HepG2 (cell line): Measurements from ENCODE around the gene TLX3. TPM values are rescaled to one million over a fixed set of nuclear protein-coding genes. Genes with fewer than 3 reads are reported as not detected.

Source experiments
- ATAC-seq: fragments of 200-7000 bp; cut with Tn5 transposase; 3 replicates; pipeline ENCODE4 v1.9.1; 2020; ENCODE audit warnings: mild to moderate bottlenecking, moderate library complexity
- BruUV-seq: library from RNA; stranded (reverse); fragments of 400-500 nt; replicated peaks from 2 replicates; lab custom pipeline; 2021; lab: Mats Ljungman, UMichigan
- CTCF ChIA-PET: fragments of 300-600 bp; formaldehyde crosslinking; extraction: SDS; loops from one replicate; lab custom pipeline; 2021; ENCODE audit warnings: low total read pairs, inconsistent platforms, low intra/inter-chr PET ratio; lab: Yijun Ruan, JAX
- POLR2A ChIA-PET: fragments of 350-600 bp; sonication (Branson Sonifier 250); formaldehyde crosslinking; loops from one replicate; lab custom pipeline; 2020; ENCODE audit warnings: antibody characterized with exemption, inconsistent platforms; lab: Yijun Ruan, JAX
- DNase-seq: peaks from one replicate; pipeline ENCODE4 v3.0.0-alpha.2; 2015; ENCODE audit warnings: low spot score
- FAIRE-seq: peaks from 3 replicates; lab custom pipeline; 2011; peaks lifted over from hg19 to GRCh38; lab: Jason Lieb, UNC
- H2AFZ ChIP-seq: one replicate; pipeline ENCODE4 v1.6.1; 2011; ENCODE audit warnings: low read length, inconsistent platforms
- H3K27ac ChIP-seq: fragments of 300-600 bp; 3 replicates; pipeline ENCODE4 v1.8.0; 2011; ENCODE audit warnings: mixed run types, mild to moderate bottlenecking, mixed read lengths, low read length, inconsistent platforms; ENCODE audit not compliant: insufficient read depth; ENCODE audit errors: extremely low read length
- H3K27me3 ChIP-seq, 2 experiments: fragments of 200-600 bp in 1 of 2; 2 replicates in 1 of 2; 3 replicates in 1 of 2; pipeline versions ENCODE4 v1.6.0 to v1.8.0; 2011; ENCODE audit warnings: low read length in 2 of 2, mild to moderate bottlenecking in 2 of 2, moderate library complexity in 2 of 2, inconsistent platforms in 1 of 2; ENCODE audit not compliant: insufficient read depth in 2 of 2, control insufficient read depth in 1 of 2
- H3K36me3 ChIP-seq, 2 experiments: fragments of 200-600 bp in 1 of 2; replicated peaks in 1 of 2; 2 replicates in 1 of 2; 3 replicates in 1 of 2; pipeline versions ENCODE4 v1.5.1 to v1.8.0; 2011; ENCODE audit warnings: low read length in 2 of 2, inconsistent platforms in 1 of 2; ENCODE audit not compliant: insufficient read depth in 2 of 2, control insufficient read depth in 1 of 2
- H3K4me1 ChIP-seq: 2 replicates; pipeline ENCODE4 v1.5.1; 2012; ENCODE audit warnings: low read length, inconsistent platforms; ENCODE audit not compliant: insufficient read depth
- H3K4me2 ChIP-seq: 2 replicates; pipeline ENCODE4 v1.6.0; 2011; ENCODE audit warnings: low read depth, low read length, inconsistent platforms
- H3K4me3 ChIP-seq, 3 experiments: fragments of 200-600 bp in 1 of 3; sonication (generic), shearing (Covaris generic) in 1 of 3; replicated peaks in 1 of 3; 2 replicates each; pipeline ENCODE4 v1.5.1; 2011 to 2016; ENCODE audit warnings: low read length in 3 of 3, inconsistent platforms in 2 of 3, low read depth in 2 of 3, mild to moderate bottlenecking in 2 of 3, control low read depth in 1 of 3, mixed read lengths in 1 of 3; ENCODE audit not compliant: insufficient read depth in 1 of 3
- H3K79me2 ChIP-seq: one replicate; pipeline ENCODE4 v1.6.1; 2011; ENCODE audit warnings: low read length, inconsistent platforms; ENCODE audit not compliant: insufficient read depth
- H3K9ac ChIP-seq: 2 replicates; pipeline ENCODE4 v1.6.0; 2011; ENCODE audit warnings: mild to moderate bottlenecking, low read depth, low read length, inconsistent platforms; ENCODE audit not compliant: insufficient read depth
- H3K9me3 ChIP-seq: 2 replicates; pipeline ENCODE4 v1.5.1; 2012; ENCODE audit warnings: mild to moderate bottlenecking, low read length
- H4K20me1 ChIP-seq: 2 replicates; pipeline ENCODE4 v1.6.0; 2011; ENCODE audit warnings: inconsistent platforms, mild to moderate bottlenecking, low read length, moderate library complexity; ENCODE audit not compliant: insufficient read depth
- ATF7-NPFF ChIP-seq: sonication (generic); formaldehyde crosslinking; IDR thresholded peaks from 2 replicates; pipeline ENCODE4 v1.8.1; 2023; ENCODE audit warnings: mild to moderate bottlenecking, low read depth, missing genetic modification reagents, moderate library complexity
- KDM5B ChIP-seq: sonication (generic); formaldehyde crosslinking; IDR thresholded peaks from 2 replicates; pipeline ENCODE4 v1.4.0; 2020; ENCODE audit warnings: missing genetic modification reagents, mild to moderate bottlenecking, borderline replicate concordance
- MIER3 ChIP-seq: IDR thresholded peaks from 2 replicates; pipeline ENCODE4 v1.6.1; 2016; ENCODE audit warnings: missing compliant biosample characterization, borderline replicate concordance
- NFKBIZ ChIP-seq: IDR thresholded peaks from 2 replicates; pipeline ENCODE4 v1.6.1; 2018; ENCODE audit warnings: missing genetic modification reagents, missing compliant biosample characterization
- PCBP2 ChIP-seq: fragments of 200-400 bp; formaldehyde crosslinking; optimal IDR thresholded peaks from 2 replicates; pipeline ENCODE3; 2018; ENCODE audit warnings: low read length, low read depth; ENCODE audit not compliant: poor library complexity, severe bottlenecking
- PHF21A ChIP-seq: sonication (generic); formaldehyde crosslinking; IDR thresholded peaks from 2 replicates; pipeline ENCODE4 v1.5.0; 2020; ENCODE audit warnings: mild to moderate bottlenecking, missing genetic modification reagents
- RFXANK ChIP-seq: IDR thresholded peaks from 2 replicates; pipeline ENCODE4 v1.6.1; 2016
- SP5 ChIP-seq: IDR thresholded peaks from 2 replicates; pipeline ENCODE4 v1.6.1; 2016; ENCODE audit warnings: low read depth, borderline replicate concordance
- ZNF256 ChIP-seq: sonication (generic); formaldehyde crosslinking; conservative IDR thresholded peaks from 2 replicates; pipeline ENCODE4 v1.4.0; 2020; ENCODE audit warnings: missing genetic modification reagents
- ZNF790 ChIP-seq: sonication (generic); formaldehyde crosslinking; IDR thresholded peaks from 2 replicates; pipeline ENCODE4 v1.8.0; 2022; ENCODE audit warnings: missing genetic modification reagents, mild to moderate bottlenecking, borderline replicate concordance
- WGBS: methylation state at CpG from one replicate; pipeline ENCODE4 v1.1.6; 2017; ENCODE audit warnings: low lambda C conversion rate; 5-methylcytosine and 5-hydroxymethylcytosine counted together
- in situ Hi-C: cut with HindIII; loops from 2 replicates; pipeline ENCODE4 v1.10.0; 2017; ENCODE audit warnings: low pct_unique_long_range_greater_than_20kb; ENCODE audit not compliant: extremely low pct_ligation_motif_present
- intact Hi-C: fragments of 100-400 bp; cut with micrococcal nuclease; formaldehyde crosslinking; loops from one replicate; pipeline ENCODE4 v1.10.0; 2022; ENCODE audit not compliant: unreplicated experiment
- polyA plus RNA-seq, 8 experiments: library from polyadenylated mRNA; depleted of rRNA in 3 of 8; stranded (reverse) in 7 of 8; unstranded in 1 of 8; fragments of >200 nt; fragmentation: Illumina TruSeq in 4 of 8; extraction: Trizol in 4 of 8; gene quantifications; 2 replicates each; pipeline versions ENCODE4 v1.2.1 to v1.2.3, GENCODE V29; 2011 to 2016; ENCODE audit warnings: low read depth in 4 of 8, missing spikeins in 1 of 8, mixed read lengths in 1 of 8; ENCODE audit not compliant: insufficient read depth in 1 of 8
- total RNA-seq, 5 experiments: library from RNA; depleted of rRNA; stranded (reverse); fragments of >200 nt; fragmentation: Illumina TruSeq; extraction: Trizol; gene quantifications; 2 replicates each; pipeline ENCODE4 v1.2.3, GENCODE V29; 2016; ENCODE audit warnings: low read depth in 1 of 5
- TF ChIP-seq, protein P1 (sequence below): IDR thresholded peaks from 2 replicates; pipeline ENCODE4 v1.6.1; 2016; ENCODE audit warnings: control low read depth
- TF ChIP-seq, protein P2 (sequence below): sonication (generic); formaldehyde crosslinking; IDR thresholded peaks from 2 replicates; pipeline ENCODE4 v1.4.0; 2020; ENCODE audit warnings: missing genetic modification reagents, borderline replicate concordance
- TF ChIP-seq, protein P3 (sequence below): sonication (generic); formaldehyde crosslinking; conservative IDR thresholded peaks from 2 replicates; pipeline ENCODE4 v1.5.0; 2020; ENCODE audit warnings: missing genetic modification reagents

Gene TLX3
- total and polyA plus RNA-seq, 2 of the 13 experiments (the other 11 are each of a cell fraction or from before 2014, with no cell fraction given) = not detected

DNA sequence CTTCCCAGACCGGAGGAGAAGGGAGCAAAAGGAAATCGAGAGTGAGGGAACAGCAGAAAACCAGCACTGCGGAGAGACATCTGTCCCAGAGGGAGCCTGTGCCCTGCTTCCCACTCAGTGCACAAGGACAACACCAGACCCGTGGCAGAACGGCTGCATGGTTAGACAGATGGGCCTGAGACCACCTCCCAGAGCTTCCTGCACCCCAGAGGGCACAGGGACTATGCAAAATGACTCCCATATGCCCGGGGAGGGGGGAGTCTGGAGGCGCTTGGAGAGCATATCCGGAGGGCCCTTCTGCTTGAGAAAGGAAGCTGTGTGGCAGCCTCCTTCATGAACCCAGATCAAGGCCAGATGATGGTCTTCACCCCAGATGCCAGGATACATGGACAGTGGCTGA, 26.6 kb downstream of the TLX3 start:
- Histone ChIP-seq H3K27me3 (peaks cover 2 to 28% of the 10 kb centered on the region in 2 experiments; a peak in 4 of 5 replicates), H3K4me2 (no peak overlapping the region), H3K79me2 (no peaks in the 10 kb centered on the region), H3K9ac (no peak overlapping the region), H3K27ac (no peak overlapping the region), H3K4me1 (no peaks in the 10 kb centered on the region), H4K20me1 (no peaks in the 10 kb centered on the region), H3K9me3 (no peaks in the 10 kb centered on the region), H2AFZ (no peak overlapping the region), H3K4me3 (no peak overlapping the region), H3K36me3 (no peaks in the 10 kb centered on the region)
- ChIA-PET POLR2A (no interaction called here), CTCF (no interaction called here)
- in situ Hi-C loops = loop anchor here (5.0 kb wide), 1 partner anchor 128 kb away; no protein-coding TSS in a partner anchor
- BruUV-seq = no TSS peak
- 5% methylated on average over 7 of the region's 8 CpGs for WGBS
- FAIRE-seq (no peak), DNase-seq (no peak), ATAC-seq (no peak)
- TF ChIP-seq MIER3 (CRISPR knock-in tag) (no peak), PHF21A (CRISPR knock-in tag) (no peak), SP5 (no peak), ZNF256 (no peak), ZNF790 (no peak), RFXANK (no peak), KDM5B (CRISPR knock-in tag) (no peak), NFKBIZ (CRISPR knock-in tag) (no peak), PCBP2 (no peak), ATF7-NPFF (CRISPR knock-in tag) (no peak)
- TF ChIP-seq, protein P1, sequence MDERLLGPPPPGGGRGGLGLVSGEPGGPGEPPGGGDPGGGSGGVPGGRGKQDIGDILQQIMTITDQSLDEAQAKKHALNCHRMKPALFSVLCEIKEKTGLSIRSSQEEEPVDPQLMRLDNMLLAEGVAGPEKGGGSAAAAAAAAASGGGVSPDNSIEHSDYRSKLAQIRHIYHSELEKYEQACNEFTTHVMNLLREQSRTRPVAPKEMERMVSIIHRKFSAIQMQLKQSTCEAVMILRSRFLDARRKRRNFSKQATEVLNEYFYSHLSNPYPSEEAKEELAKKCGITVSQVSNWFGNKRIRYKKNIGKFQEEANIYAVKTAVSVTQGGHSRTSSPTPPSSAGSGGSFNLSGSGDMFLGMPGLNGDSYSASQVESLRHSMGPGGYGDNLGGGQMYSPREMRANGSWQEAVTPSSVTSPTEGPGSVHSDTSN (CRISPR knock-in tag) = no peak
- TF ChIP-seq, protein P2, sequence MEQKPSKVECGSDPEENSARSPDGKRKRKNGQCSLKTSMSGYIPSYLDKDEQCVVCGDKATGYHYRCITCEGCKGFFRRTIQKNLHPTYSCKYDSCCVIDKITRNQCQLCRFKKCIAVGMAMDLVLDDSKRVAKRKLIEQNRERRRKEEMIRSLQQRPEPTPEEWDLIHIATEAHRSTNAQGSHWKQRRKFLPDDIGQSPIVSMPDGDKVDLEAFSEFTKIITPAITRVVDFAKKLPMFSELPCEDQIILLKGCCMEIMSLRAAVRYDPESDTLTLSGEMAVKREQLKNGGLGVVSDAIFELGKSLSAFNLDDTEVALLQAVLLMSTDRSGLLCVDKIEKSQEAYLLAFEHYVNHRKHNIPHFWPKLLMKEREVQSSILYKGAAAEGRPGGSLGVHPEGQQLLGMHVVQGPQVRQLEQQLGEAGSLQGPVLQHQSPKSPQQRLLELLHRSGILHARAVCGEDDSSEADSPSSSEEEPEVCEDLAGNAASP = no peak
- TF ChIP-seq, protein P3, sequence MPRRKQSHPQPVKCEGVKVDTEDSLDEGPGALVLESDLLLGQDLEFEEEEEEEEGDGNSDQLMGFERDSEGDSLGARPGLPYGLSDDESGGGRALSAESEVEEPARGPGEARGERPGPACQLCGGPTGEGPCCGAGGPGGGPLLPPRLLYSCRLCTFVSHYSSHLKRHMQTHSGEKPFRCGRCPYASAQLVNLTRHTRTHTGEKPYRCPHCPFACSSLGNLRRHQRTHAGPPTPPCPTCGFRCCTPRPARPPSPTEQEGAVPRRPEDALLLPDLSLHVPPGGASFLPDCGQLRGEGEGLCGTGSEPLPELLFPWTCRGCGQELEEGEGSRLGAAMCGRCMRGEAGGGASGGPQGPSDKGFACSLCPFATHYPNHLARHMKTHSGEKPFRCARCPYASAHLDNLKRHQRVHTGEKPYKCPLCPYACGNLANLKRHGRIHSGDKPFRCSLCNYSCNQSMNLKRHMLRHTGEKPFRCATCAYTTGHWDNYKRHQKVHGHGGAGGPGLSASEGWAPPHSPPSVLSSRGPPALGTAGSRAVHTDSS (CRISPR knock-in tag) = no peak
- intact Hi-C loops = no loop called here
